ENCODE results near the gene C3orf52. TPM values are rescaled to one million over a fixed set of nuclear protein-coding genes. Genes with fewer than 3 reads are reported as not detected.

C3orf52 gene
- total and polyA plus RNA-seq, 2 donors (not counting 1 experiment from before 2014, with no cell fraction given): 0.18 to 3.9 TPM

- TF ChIP-seq CTCF (IDR thresholded peaks at IDR 0.05) (no peak), EZH2 (IDR thresholded peaks at IDR 0.05; ENCODE audit: borderline replicate concordance, insufficient read depth, low read depth, low read length, poor library complexity, severe bottlenecking) (no peak)
- no peak overlapping the region for H3K4me3 ChIP-seq (ENCODE audit: control extremely low read depth in 1 of 5, extremely low read depth in 1 of 5, insufficient read depth in 1 of 5, low read depth in 2 of 5, low read length in 4 of 5)
- no peaks in the 10 kb centered on the region for H3K79me2 ChIP-seq (ENCODE audit: control insufficient read depth, insufficient read depth, low read length)
- no peak for DNase-seq
- Mint-ChIP-seq H3K4me3 (no peak overlapping the region), H3K27me3 (peaks cover 7% of the 10 kb centered on the region), H3K27ac (no peak overlapping the region), H3K4me1 (peaks cover 15% of the 10 kb centered on the region), H3K9me3 (ENCODE audit: insufficient read depth) (peaks cover 3% of the 10 kb centered on the region)
- H3K4me1 ChIP-seq (ENCODE audit: control insufficient read depth in 2 of 2, insufficient read depth in 2 of 2, low read length in 2 of 2): peaks cover 8 to 9% of the 10 kb centered on the region in 2 donors
- ATAC-seq (ENCODE audit: low read depth): peak; percentile 24
- no peak overlapping the region for H3K9ac ChIP-seq (ENCODE audit: low read length)
- no peaks in the 10 kb centered on the region for H3K36me3 ChIP-seq (replicated peaks in 1 of 2; ENCODE audit: control extremely low read depth in 1 of 2, control insufficient read depth in 1 of 2, extremely low read depth in 1 of 2, insufficient read depth in 2 of 2, low read length in 1 of 2)
- H3K9me3 ChIP-seq (ENCODE audit: control extremely low read depth in 1 of 3, control insufficient read depth in 2 of 3, insufficient read depth in 1 of 3, low read length in 2 of 3): peaks cover 0 to 2% (median 0%) of the 10 kb centered on the region in 3 donors
- no peaks in the 10 kb centered on the region for H4K20me1 ChIP-seq (ENCODE audit: control insufficient read depth, insufficient read depth, low read length, poor library complexity, severe bottlenecking)
- no peak overlapping the region for H3K4me2 ChIP-seq (replicated peaks; ENCODE audit: low read depth, low read length, poor library complexity, severe bottlenecking)
- no peak overlapping the region for H2AFZ ChIP-seq (ENCODE audit: insufficient read depth, low read depth, low read length, poor library complexity, severe bottlenecking)
- POLR2A ChIA-PET: no interaction called here
- intact Hi-C loops (cut with micrococcal nuclease): no loop called here
- peaks cover 0 to 1% (median 0%) of the 10 kb centered on the region in 4 experiments for H3K27me3 ChIP-seq (replicated peaks in 1 of 4; ENCODE audit: control extremely low read depth in 1 of 4, control insufficient read depth in 3 of 4, insufficient read depth in 4 of 4, low read length in 3 of 4)
- H3K27ac ChIP-seq (ENCODE audit: low read length in 2 of 2): no peak overlapping the region
- 30% methylated on average over 4 of the region's 4 CpGs for WGBS (ENCODE audit: insufficient coverage)
- CTCF ChIA-PET: interaction anchor here (1.5 kb wide), 1 partner anchor 40 kb away, joined by 3 read pairs; no protein-coding TSS in a partner anchor
These were observed 11.2 kb downstream of the C3orf52 start for GRCh38 chr3:112097378-112097777.

GRCh38 chr3:112101916-112102315, 15.7 kb downstream of the C3orf52 start:
- TF ChIP-seq EZH2 (IDR thresholded peaks at IDR 0.05; ENCODE audit: borderline replicate concordance, insufficient read depth, low read depth, low read length, poor library complexity, severe bottlenecking) (no peak), CTCF (IDR thresholded peaks at IDR 0.05) (no peak)
- 100% methylated on average over 1 of the region's 2 CpGs for WGBS (ENCODE audit: insufficient coverage)
- H4K20me1 ChIP-seq (ENCODE audit: control insufficient read depth, insufficient read depth, low read length, poor library complexity, severe bottlenecking): no peaks in the 10 kb centered on the region
- ATAC-seq (ENCODE audit: low read depth): no peak
- peaks cover 3% of the 10 kb centered on the region for H3K4me1 Mint-ChIP-seq
- H3K4me3 ChIP-seq (ENCODE audit: control extremely low read depth in 1 of 5, extremely low read depth in 1 of 5, insufficient read depth in 1 of 5, low read depth in 2 of 5, low read length in 4 of 5): no peak overlapping the region
- H3K27me3 ChIP-seq (replicated peaks in 1 of 4; ENCODE audit: control extremely low read depth in 1 of 4, control insufficient read depth in 3 of 4, insufficient read depth in 4 of 4, low read length in 3 of 4): peaks cover 0 to 4% (median 2%) of the 10 kb centered on the region in 4 experiments
- no peak overlapping the region for H2AFZ ChIP-seq (ENCODE audit: insufficient read depth, low read depth, low read length, poor library complexity, severe bottlenecking)
- H3K27ac ChIP-seq (ENCODE audit: low read length in 2 of 2): no peak overlapping the region
- H3K27me3 Mint-ChIP-seq: peaks cover 7% of the 10 kb centered on the region
- H3K9ac ChIP-seq (ENCODE audit: low read length): no peak overlapping the region
- H3K27ac Mint-ChIP-seq: no peak overlapping the region
- H3K36me3 ChIP-seq (replicated peaks in 1 of 2; ENCODE audit: control extremely low read depth in 1 of 2, control insufficient read depth in 1 of 2, extremely low read depth in 1 of 2, insufficient read depth in 2 of 2, low read length in 1 of 2): no peaks in the 10 kb centered on the region
- no peak for DNase-seq
- no peak overlapping the region for H3K4me3 Mint-ChIP-seq
- no peaks in the 10 kb centered on the region for H3K4me1 ChIP-seq (ENCODE audit: control insufficient read depth in 2 of 2, insufficient read depth in 2 of 2, low read length in 2 of 2)
- ChIA-PET POLR2A (no interaction called here), CTCF (no interaction called here)
- peaks cover 3% of the 10 kb centered on the region for H3K9me3 Mint-ChIP-seq (ENCODE audit: insufficient read depth)
- peaks cover 0 to 2% (median 0%) of the 10 kb centered on the region in 3 donors for H3K9me3 ChIP-seq (ENCODE audit: control extremely low read depth in 1 of 3, control insufficient read depth in 2 of 3, insufficient read depth in 1 of 3, low read length in 2 of 3)
- no peak overlapping the region for H3K4me2 ChIP-seq (replicated peaks; ENCODE audit: low read depth, low read length, poor library complexity, severe bottlenecking)
- H3K79me2 ChIP-seq (ENCODE audit: control insufficient read depth, insufficient read depth, low read length): no peaks in the 10 kb centered on the region
- intact Hi-C loops (cut with micrococcal nuclease): no loop called here

Data from B cell (primary cell).